ENCODE measurements around the gene TLR6. TPM values are rescaled to one million over a fixed set of nuclear protein-coding genes. Genes with fewer than 3 reads are reported as not detected.

The TLR6 gene
- total RNA-seq, 1 donor from 2014 or later: 9.6 TPM

DNA sequence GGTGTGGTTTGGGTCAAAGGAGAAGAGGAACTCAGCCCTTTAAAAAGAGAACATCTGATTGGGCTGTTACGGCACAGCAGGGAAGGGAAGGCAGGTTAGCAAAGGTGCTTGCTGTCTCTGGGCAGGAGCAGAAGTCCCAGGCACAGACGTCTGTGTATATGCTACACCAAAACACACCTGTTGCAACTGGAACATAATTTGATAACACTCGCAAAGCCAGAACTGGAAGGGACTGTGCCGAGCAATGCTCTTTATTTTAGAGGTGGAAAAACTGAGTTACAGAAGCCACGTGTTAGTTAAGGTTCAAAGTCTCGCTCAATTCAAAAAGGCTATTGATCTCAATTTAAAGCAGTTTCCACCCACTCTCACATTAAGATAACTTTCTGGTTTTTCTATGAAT lies 8.8 kb upstream of the TLR6 start:
- H3K36me3 ChIP-seq: no peaks in the 10 kb centered on the region
- H3K9me3 ChIP-seq: no peaks in the 10 kb centered on the region
- TF ChIP-seq, protein P1, sequence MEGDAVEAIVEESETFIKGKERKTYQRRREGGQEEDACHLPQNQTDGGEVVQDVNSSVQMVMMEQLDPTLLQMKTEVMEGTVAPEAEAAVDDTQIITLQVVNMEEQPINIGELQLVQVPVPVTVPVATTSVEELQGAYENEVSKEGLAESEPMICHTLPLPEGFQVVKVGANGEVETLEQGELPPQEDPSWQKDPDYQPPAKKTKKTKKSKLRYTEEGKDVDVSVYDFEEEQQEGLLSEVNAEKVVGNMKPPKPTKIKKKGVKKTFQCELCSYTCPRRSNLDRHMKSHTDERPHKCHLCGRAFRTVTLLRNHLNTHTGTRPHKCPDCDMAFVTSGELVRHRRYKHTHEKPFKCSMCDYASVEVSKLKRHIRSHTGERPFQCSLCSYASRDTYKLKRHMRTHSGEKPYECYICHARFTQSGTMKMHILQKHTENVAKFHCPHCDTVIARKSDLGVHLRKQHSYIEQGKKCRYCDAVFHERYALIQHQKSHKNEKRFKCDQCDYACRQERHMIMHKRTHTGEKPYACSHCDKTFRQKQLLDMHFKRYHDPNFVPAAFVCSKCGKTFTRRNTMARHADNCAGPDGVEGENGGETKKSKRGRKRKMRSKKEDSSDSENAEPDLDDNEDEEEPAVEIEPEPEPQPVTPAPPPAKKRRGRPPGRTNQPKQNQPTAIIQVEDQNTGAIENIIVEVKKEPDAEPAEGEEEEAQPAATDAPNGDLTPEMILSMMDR (IDR thresholded peaks at IDR 0.05): no peak
- H3K4me3 ChIP-seq: no peak overlapping the region
- intact Hi-C loops (cut with DNase I): no loop called here
- ATAC-seq (no peak), DNase-seq (no peak)
- H3K4me1 ChIP-seq: peaks cover 5% of the 10 kb centered on the region
- no peak overlapping the region for H3K27ac ChIP-seq
- no peaks in the 10 kb centered on the region for H3K27me3 ChIP-seq

DNA sequence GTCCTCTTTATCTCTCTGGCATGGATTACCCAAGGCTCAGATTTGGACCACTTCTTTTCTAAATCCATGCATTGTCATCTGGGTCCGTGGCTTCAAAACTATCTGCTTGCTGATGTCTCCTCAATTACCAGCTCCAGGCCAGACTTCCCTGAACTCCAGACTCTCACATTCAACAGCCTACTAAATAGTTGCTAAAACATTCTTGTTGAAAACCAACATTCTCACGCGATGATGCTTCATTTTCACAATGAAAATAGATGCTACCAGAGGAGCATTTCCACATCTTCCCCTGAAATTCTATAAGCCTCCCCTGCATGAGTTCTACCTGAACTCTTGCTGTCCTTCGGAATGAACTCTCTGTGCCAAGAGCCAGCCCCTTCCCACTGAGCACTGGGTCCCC lies 5.2 kb upstream of the TLR6 start:
- intact Hi-C loops (cut with DNase I): no loop called here
- no peak overlapping the region for H3K27ac ChIP-seq
- TF ChIP-seq, protein P1 (IDR thresholded peaks at IDR 0.05): no peak
- no peaks in the 10 kb centered on the region for H3K36me3 ChIP-seq
- ATAC-seq: no peak
- no peaks in the 10 kb centered on the region for H3K27me3 ChIP-seq
- DNase-seq: no peak
- peaks cover under 1% of the 10 kb centered on the region for H3K4me1 ChIP-seq
- H3K9me3 ChIP-seq: no peaks in the 10 kb centered on the region
- H3K4me3 ChIP-seq: no peak overlapping the region

DNA sequence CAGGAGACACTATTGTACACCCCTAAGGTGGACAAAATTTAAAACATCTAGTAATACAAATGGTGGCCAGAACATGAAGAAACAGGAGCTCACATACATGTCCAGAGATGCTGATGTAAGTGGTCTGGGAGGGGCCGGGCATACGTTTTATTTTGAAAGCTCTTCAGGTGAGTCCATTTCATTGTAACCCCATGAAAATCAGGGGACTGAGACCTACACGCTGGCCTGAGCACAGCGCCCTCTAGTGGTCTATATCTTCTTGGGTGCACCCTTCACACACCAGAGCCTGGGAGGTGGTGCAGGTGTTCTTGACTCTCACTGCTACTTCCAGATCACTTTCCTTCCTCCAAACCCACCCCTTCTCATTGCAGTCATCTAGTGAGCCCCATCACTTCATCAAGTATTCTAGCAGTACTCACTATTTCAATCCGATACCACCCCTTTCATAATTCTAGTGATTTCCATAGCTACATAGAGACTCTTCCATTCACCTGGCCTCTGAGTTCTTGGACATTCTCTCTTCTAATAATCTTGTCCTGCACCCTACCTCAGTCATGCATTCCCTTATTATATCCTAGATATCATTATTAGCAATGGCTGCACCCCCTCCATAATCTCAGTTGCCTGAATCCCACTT lies 4.3 kb upstream of the TLR6 start:
- Histone ChIP-seq H3K27ac (no peak overlapping the region), H3K27me3 (no peaks in the 10 kb centered on the region), H3K9me3 (no peaks in the 10 kb centered on the region), H3K36me3 (no peaks in the 10 kb centered on the region), H3K4me3 (no peak overlapping the region), H3K4me1 (no peaks in the 10 kb centered on the region)
- ATAC-seq (peak; percentile 80), DNase-seq (no peak)
- intact Hi-C loops (cut with DNase I): no loop called here
- TF ChIP-seq, protein P1 (IDR thresholded peaks at IDR 0.05): peak; percentile 77

GRCh38 chr4:38859501-38859900 lies 2.9 kb upstream of the TLR6 start:
- H3K36me3 ChIP-seq: no peaks in the 10 kb centered on the region
- no peak overlapping the region for H3K4me3 ChIP-seq
- ATAC-seq (no peak), DNase-seq (no peak)
- no peaks in the 10 kb centered on the region for H3K27me3 ChIP-seq
- intact Hi-C loops (cut with DNase I): no loop called here
- no peak overlapping the region for H3K27ac ChIP-seq
- no peaks in the 10 kb centered on the region for H3K4me1 ChIP-seq
- TF ChIP-seq, protein P1 (IDR thresholded peaks at IDR 0.05): no peak
- no peaks in the 10 kb centered on the region for H3K9me3 ChIP-seq

- ATAC-seq (no peak), DNase-seq (no peak)
- H3K4me3 ChIP-seq: no peak overlapping the region
- H3K9me3 ChIP-seq: no peaks in the 10 kb centered on the region
- intact Hi-C loops (cut with DNase I): no loop called here
- TF ChIP-seq, protein P1 (IDR thresholded peaks at IDR 0.05): no peak
- no peaks in the 10 kb centered on the region for H3K4me1 ChIP-seq
- no peaks in the 10 kb centered on the region for H3K27me3 ChIP-seq
- H3K27ac ChIP-seq: peak overlapping the region; percentile 78
- no peaks in the 10 kb centered on the region for H3K36me3 ChIP-seq
These were observed 1.4 kb upstream of the TLR6 start for GRCh38 chr4:38858097-38858420.

Data from upper lobe of right lung (tissue), 1 donor.